GM08714 (cell line): ENCODE results near the gene PERM1.

Experiments used
- H3K4me3 ChIP-seq: fragments of 200-500 bp; sonication (Bioruptor generic); 2 replicates; pipeline ENCODE4 v1.5.1; 2014; ENCODE audit warnings: mild to moderate bottlenecking, low read length, inconsistent platforms
- ZNF274 ChIP-seq: IDR thresholded peaks from 2 replicates; pipeline ENCODE4 v1.6.1; 2012; ENCODE audit warnings: mild to moderate bottlenecking, low read depth, low read length

The PERM1 gene

DNA sequence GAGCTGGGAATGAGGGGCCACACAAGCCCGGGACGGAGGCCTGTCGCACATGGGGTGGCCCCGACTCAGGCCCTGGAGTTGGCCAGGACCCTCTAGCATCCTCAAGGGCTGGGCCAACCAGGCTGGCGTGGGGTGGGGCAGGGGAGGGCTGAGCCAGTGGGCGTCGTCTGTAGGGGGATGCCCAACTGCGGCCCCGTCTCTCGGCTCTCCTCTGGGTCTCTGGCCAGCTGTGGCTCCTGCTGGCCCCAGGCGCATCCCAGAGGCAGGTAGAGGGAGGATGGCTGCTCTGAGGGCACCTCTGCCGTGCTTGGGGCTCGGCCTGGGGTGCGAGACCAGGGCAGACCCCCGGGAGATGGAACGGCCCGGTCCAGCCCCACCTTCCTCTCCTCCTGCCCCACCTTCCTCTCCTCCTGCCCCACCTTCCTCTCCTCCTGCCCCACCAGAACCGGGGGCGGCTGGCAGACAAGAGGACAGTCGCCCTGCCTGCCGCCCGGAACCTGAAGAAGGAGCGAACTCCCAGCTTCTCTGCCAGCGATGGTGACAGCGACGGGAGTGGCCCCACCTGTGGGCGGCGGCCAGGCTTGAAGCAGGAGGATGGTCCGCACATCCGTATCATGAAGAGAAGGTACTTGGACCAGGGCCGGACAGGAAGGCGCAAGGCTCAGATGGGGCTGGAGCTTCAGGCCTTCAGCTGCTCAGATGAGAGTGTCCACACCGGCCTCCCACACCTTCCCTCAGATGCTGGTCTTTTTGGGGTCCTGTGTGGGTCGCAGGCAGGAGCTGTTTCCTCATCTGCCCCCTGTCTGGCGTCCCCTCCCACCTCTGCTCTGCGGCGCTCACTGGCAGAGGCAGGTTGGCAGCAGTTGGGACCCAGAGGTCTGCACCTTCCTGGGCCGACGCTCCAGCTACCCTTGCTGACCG, 51.9 kb downstream of the PERM1 start:
- H3K4me3 ChIP-seq = no peak overlapping the region

DNA sequence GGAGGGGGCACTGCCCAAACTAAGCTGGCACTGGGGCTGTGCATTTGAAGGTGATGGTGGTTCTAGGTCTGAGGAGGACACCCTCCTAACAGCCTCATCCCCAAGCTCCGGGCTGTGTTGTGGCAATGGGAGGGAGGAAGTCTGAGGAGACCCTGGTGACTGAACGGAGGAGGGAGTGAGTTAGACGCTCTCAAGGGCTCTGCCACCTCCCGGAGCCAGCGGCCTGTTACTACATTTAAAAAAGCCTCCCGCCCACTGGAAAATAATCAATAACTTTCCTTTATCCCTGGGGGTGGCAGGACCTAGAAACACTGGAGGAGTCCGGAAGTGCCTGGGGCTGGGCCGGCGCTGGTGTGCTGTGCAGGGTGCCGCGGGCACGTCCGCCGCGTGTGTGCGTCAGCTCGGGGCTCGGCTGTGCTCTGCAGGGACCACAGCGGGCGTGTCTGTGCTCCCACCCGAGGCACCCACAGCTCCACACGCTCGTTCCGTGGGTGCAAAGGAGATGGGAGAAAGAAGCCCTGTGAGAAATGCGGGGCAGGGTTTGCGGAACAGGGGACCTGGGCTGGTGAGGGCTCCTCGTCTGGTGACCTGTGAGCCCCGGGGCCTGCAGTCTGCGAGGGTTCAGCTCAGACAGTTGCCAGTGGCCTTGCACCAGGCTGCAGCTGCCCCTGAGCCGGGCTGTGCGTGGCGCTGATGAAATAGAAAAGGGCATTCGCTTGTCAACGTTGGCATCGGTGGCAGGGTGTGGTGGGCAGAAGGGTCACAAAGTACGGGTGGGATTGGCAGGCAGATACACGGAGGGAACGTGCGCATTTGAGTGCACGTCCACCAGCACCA, 52.9 kb downstream of the PERM1 start:
- H3K4me3 ChIP-seq = no peak overlapping the region

More for the DNA sequence above, 51.9 kb downstream of the PERM1 start:
- TF ChIP-seq ZNF274 = no peak

DNA sequence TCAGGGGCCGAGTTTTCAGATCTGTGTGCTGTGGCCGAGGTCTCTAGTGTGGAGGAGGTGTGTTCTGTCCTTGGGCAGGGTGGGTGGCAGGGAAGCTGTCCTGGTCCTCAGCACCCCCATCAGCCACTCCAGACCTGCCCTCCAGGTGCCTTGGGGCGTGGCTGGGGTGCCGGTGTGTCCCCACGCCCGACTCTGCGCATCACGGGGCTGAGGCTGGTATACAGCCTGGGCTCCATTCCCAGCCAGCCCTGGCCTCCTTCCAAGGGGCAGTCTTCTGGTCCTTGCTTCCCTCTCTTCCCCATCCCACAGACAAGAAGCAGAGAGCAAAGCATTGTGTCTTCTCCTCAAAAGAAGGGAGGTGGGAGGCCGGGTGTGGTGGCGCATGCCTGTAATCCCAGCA, 54.1 kb downstream of the PERM1 start:
- no peak for TF ChIP-seq ZNF274
- no peak overlapping the region for H3K4me3 ChIP-seq

More for the DNA sequence above, 52.9 kb downstream of the PERM1 start:
- TF ChIP-seq ZNF274 = no peak

DNA sequence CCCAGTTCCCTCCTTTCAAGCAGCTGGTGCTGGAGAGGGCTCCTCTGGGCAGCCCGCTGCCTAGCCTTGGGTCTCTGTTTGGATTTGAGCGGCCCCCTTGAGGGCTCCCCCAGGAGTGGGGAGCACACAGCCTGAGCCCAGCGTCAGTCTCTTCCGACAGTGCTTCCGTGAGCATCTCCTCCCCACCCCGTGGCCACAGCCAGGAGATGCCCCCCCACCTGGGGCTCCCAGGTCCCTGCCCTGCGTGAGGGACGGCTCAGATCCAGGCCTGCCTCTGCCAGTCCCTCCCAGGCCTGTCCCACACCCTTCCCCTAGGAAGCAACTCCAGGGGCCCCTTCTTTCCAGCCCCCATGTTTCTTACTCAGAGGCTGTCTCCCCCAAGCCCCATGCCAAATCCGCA, 54.7 kb downstream of the PERM1 start:
- TF ChIP-seq ZNF274 = no peak

DNA sequence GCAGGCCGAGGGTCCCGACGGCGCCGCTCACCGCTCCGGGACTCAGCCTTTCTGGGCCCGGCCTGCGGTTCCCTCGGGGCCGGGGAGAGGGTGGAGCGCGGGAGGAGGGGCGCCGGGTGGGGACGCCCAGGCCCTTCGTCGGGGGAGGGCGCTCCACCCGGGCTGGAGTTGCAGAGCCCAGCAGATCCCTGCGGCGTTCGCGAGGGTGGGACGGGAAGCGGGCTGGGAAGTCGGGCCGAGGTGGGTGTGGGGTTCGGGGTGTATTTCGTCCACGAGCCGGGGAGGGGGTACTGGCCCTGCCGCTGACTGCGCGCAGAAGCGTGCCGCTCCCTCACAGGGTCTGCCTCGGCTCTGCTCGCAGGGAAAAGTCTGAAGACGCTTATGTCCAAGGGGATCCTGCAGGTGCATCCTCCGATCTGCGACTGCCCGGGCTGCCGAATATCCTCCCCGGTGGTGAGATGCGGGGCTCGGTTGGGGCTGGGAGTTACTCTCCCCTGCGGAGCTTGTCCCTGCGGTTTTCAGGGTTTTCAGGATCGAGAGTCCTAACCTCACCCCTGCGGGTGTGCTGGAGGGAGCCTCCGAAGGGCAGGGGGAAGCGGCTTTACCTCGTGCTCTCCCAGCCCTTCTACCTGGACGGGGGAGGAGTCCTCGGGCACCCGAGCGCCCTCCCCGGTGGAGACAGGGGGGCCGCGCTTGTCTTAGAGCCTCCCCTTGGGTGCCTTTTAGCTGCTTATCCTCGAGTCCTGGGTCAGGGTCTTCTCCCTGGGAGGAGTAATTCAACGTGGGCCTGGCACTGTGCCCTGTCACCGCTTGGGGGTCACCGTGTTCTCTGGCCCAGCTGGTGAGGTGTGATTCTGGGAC, 56.1 kb downstream of the PERM1 start:
- H3K4me3 ChIP-seq = no peak overlapping the region
- TF ChIP-seq ZNF274 = no peak

More for the DNA sequence above, 54.7 kb downstream of the PERM1 start:
- no peak overlapping the region for H3K4me3 ChIP-seq
